Endothelial cell (in vitro differentiated cells): ENCODE data around the gene HBE1. TPM values are rescaled to one million over a fixed set of nuclear protein-coding genes. Genes with fewer than 3 reads are reported as not detected.

ENCODE experiments used
- DNase-seq: peaks from one replicate; pipeline ENCODE4 v3.0.0; 2021; ENCODE audit warnings: low spot score
- H3K27ac Mint-ChIP-seq: one replicate; pipeline ENCODE4 v1.8.0; 2021; ENCODE audit warnings: mixed read lengths, inconsistent platforms; ENCODE audit not compliant: unreplicated experiment
- H3K27me3 Mint-ChIP-seq: one replicate; pipeline ENCODE4 v1.8.0; 2021; ENCODE audit warnings: mild to moderate bottlenecking, moderate library complexity, mixed read lengths, inconsistent platforms; ENCODE audit not compliant: unreplicated experiment
- H3K36me3 Mint-ChIP-seq: one replicate; pipeline ENCODE4 v1.8.0; 2021; ENCODE audit warnings: mild to moderate bottlenecking, low read depth, mixed read lengths, inconsistent platforms; ENCODE audit not compliant: unreplicated experiment
- H3K4me1 Mint-ChIP-seq: one replicate; pipeline ENCODE4 v1.8.0; 2021; ENCODE audit warnings: mild to moderate bottlenecking, mixed read lengths, inconsistent platforms; ENCODE audit not compliant: unreplicated experiment
- H3K4me3 Mint-ChIP-seq: one replicate; pipeline ENCODE4 v1.8.0; 2021; ENCODE audit warnings: mild to moderate bottlenecking, mixed read lengths, inconsistent platforms; ENCODE audit not compliant: unreplicated experiment
- H3K9me3 Mint-ChIP-seq: one replicate; pipeline ENCODE4 v1.8.0; 2021; ENCODE audit warnings: mixed read lengths, inconsistent platforms; ENCODE audit not compliant: unreplicated experiment
- total RNA-seq: library from RNA; stranded (reverse); fragmentation: NEBNext Ultra II Directional; extraction: Animal tissue kit (Norgen Biotek cat#: 25700); gene quantifications from one replicate; pipeline ENCODE4 v1.2.1, GENCODE V29; 2021; ENCODE audit not compliant: unreplicated experiment
- TF ChIP-seq, protein P1 (sequence below): fragments of 200-600 bp; sonication (generic); IDR thresholded peaks from one replicate; pipeline ENCODE4 v1.5.0; 2021; ENCODE audit warnings: antibody characterized with exemption; ENCODE audit not compliant: unreplicated experiment

Gene HBE1
- total RNA-seq, 1 donor from 2014 or later, result not detected

DNA sequence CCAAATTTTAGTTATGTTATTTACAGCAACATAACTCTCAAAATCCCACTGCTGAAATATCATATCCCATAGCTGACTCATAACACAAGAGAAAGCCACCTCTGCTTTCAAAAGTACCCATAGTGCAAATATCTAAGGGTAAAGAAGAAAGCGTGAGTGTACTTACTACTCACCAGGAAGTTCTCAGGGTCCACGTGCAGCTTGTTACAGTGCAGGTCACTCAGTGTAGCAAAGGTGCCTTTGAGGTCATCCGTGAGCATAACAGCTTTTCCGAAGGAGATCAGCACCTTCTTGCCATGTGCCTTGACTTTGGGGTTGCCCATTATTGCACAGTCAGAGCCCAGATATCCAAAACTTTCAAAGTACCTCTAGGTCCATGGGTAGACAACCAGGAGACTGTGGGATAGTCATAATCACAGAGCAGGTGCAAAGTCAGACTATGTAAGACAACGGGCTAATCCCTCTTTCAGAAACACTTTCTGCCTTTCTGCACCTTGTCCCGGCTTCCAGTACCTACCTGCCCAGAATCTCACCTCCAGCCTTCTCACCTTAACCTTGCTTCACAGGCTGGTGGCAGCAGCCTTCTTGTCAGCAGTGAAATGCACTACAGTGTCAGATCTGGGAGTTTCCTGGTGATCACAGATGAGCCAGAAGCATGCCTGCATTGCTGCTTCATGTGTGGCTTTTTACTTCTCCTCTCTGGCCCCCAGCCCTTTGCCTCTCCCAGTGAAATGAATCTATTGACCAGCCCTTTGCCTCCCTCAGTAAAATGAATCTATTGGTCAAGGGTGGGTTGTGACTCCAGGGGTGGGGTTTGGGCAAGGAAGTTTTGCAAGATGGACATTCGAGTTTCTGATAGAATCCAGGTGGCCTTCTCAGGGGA, 26.6 kb downstream of the HBE1 start:
- Mint-ChIP-seq H3K4me1 (no peaks in the 10 kb centered on the region), H3K27me3 (peaks cover 4% of the 10 kb centered on the region), H3K36me3 (no peaks in the 10 kb centered on the region), H3K4me3 (no peak overlapping the region), H3K9me3 (no peaks in the 10 kb centered on the region), H3K27ac (no peak overlapping the region)
- TF ChIP-seq, protein P1, sequence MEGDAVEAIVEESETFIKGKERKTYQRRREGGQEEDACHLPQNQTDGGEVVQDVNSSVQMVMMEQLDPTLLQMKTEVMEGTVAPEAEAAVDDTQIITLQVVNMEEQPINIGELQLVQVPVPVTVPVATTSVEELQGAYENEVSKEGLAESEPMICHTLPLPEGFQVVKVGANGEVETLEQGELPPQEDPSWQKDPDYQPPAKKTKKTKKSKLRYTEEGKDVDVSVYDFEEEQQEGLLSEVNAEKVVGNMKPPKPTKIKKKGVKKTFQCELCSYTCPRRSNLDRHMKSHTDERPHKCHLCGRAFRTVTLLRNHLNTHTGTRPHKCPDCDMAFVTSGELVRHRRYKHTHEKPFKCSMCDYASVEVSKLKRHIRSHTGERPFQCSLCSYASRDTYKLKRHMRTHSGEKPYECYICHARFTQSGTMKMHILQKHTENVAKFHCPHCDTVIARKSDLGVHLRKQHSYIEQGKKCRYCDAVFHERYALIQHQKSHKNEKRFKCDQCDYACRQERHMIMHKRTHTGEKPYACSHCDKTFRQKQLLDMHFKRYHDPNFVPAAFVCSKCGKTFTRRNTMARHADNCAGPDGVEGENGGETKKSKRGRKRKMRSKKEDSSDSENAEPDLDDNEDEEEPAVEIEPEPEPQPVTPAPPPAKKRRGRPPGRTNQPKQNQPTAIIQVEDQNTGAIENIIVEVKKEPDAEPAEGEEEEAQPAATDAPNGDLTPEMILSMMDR, result no peak
- no peak for DNase-seq

- Mint-ChIP-seq H3K36me3 (no peaks in the 10 kb centered on the region), H3K4me1 (no peaks in the 10 kb centered on the region), H3K9me3 (no peaks in the 10 kb centered on the region), H3K27me3 (peaks cover 4% of the 10 kb centered on the region), H3K27ac (no peak overlapping the region), H3K4me3 (no peak overlapping the region)
- DNase-seq, result no peak
- TF ChIP-seq, protein P1, result no peak
These were observed 27.5 kb downstream of the HBE1 start for GRCh38 chr11:5242208-5242607.

- Mint-ChIP-seq H3K4me3 (no peak overlapping the region), H3K9me3 (no peaks in the 10 kb centered on the region), H3K4me1 (no peaks in the 10 kb centered on the region), H3K36me3 (no peaks in the 10 kb centered on the region), H3K27ac (no peak overlapping the region), H3K27me3 (peaks cover 1% of the 10 kb centered on the region)
- TF ChIP-seq, protein P1, result no peak
- no peak for DNase-seq
These were observed 28.3 kb downstream of the HBE1 start for GRCh38 chr11:5241458-5241857.

DNA sequence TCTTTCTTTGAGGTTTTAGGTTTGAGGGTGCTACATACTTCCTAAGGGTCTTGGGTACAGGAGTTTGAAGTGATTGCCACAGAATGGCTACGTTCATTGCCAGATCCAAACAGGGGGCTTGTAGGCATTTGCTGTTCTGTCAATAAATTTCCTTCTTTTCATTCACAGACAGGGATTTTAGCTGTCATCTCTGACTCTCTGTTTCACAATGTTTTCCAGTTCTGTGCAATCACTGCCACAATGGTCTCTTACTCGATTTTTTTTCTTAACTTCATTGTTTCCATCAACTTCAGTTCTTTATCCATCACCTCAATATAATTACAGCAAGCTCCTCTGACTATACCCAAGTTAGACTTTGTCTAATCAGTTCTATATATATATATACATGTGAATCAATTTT, 29.3 kb downstream of the HBE1 start:
- TF ChIP-seq, protein P1, result no peak
- Mint-ChIP-seq H3K36me3 (no peaks in the 10 kb centered on the region), H3K27me3 (peaks cover 1% of the 10 kb centered on the region), H3K4me1 (no peaks in the 10 kb centered on the region), H3K4me3 (no peak overlapping the region), H3K9me3 (no peaks in the 10 kb centered on the region), H3K27ac (no peak overlapping the region)
- no peak for DNase-seq

DNA sequence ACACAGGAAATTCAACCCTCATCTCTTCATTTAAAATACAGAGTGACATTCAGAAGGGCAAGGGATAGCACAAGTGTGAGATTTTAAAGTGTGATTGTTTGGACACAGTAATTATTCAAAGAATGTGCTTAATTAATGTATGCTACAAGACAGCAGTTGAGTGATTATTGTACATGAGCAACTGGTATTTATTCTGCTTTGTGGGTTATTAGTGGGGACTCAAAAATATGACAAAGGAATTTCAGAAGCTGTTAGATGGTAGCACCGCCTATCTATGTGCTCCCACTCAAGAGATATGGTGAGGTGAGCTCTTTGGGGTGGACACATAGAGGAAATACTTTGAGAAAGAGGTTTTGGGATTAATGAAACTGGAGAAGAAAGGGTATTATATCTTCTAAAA, 29.7 kb downstream of the HBE1 start:
- Mint-ChIP-seq H3K9me3 (no peaks in the 10 kb centered on the region), H3K36me3 (no peaks in the 10 kb centered on the region), H3K4me3 (no peak overlapping the region), H3K27ac (no peak overlapping the region), H3K4me1 (no peaks in the 10 kb centered on the region), H3K27me3 (peaks cover 1% of the 10 kb centered on the region)
- TF ChIP-seq, protein P1, result no peak
- DNase-seq, result no peak
